ENCODE measurements around the gene IL5. TPM values are rescaled to one million over a fixed set of nuclear protein-coding genes. Genes with fewer than 3 reads are reported as not detected.

IL5 gene
- total and polyA plus RNA-seq, 2 donors (not counting 1 experiment from before 2014, with no cell fraction given) = not detected

GRCh38 chr5:132503244-132503643, 40.1 kb downstream of the IL5 start:
- POLR2A ChIA-PET = interaction anchor here (0.6 kb wide), 1 partner anchor 46 kb away, joined by 3 read pairs; no protein-coding TSS in a partner anchor

More at GRCh38 chr5:132503244-132503643, 40.1 kb downstream of the IL5 start:
- H4K20me1 ChIP-seq (ENCODE audit: control insufficient read depth, insufficient read depth, low read length, poor library complexity, severe bottlenecking) = no peaks in the 10 kb centered on the region
- H3K9me3 Mint-ChIP-seq (ENCODE audit: insufficient read depth) = no peaks in the 10 kb centered on the region
- peaks cover 4% of the 10 kb centered on the region for H3K27me3 Mint-ChIP-seq
- H2AFZ ChIP-seq (ENCODE audit: insufficient read depth, low read depth, low read length, poor library complexity, severe bottlenecking) = no peak overlapping the region
- ATAC-seq (ENCODE audit: low read depth) = no peak
- peaks cover 30% of the 10 kb centered on the region for H3K4me1 Mint-ChIP-seq
- H3K79me2 ChIP-seq (ENCODE audit: control insufficient read depth, insufficient read depth, low read length) = peaks cover 7% of the 10 kb centered on the region
- H3K27ac ChIP-seq (ENCODE audit: low read length in 2 of 2) = no peak overlapping the region
- H3K27ac Mint-ChIP-seq = peak overlapping the region; percentile 32
- WGBS (ENCODE audit: insufficient coverage) = 100% methylated on average over 2 of the region's 4 CpGs
- no peaks in the 10 kb centered on the region for H3K9me3 ChIP-seq (ENCODE audit: control extremely low read depth in 1 of 3, control insufficient read depth in 2 of 3, insufficient read depth in 1 of 3, low read length in 2 of 3)
- no peak overlapping the region for H3K9ac ChIP-seq (ENCODE audit: low read length)
- intact Hi-C loops (cut with micrococcal nuclease) = loop anchor here (5.0 to 10.0 kb wide), 3 partner anchors 208 to 379 kb away; partner anchors contain the start of genes GDF9, SLC22A4 and UQCRQ
- no peaks in the 10 kb centered on the region for H3K27me3 ChIP-seq (replicated peaks in 1 of 4; ENCODE audit: control extremely low read depth in 1 of 4, control insufficient read depth in 3 of 4, insufficient read depth in 4 of 4, low read length in 3 of 4)
- H3K36me3 ChIP-seq (replicated peaks in 1 of 2; ENCODE audit: control extremely low read depth in 1 of 2, control insufficient read depth in 1 of 2, extremely low read depth in 1 of 2, insufficient read depth in 2 of 2, low read length in 1 of 2) = no peaks in the 10 kb centered on the region
- TF ChIP-seq EZH2 (IDR thresholded peaks at IDR 0.05; ENCODE audit: borderline replicate concordance, insufficient read depth, low read depth, low read length, poor library complexity, severe bottlenecking) = no peak
- TF ChIP-seq, protein P1, sequence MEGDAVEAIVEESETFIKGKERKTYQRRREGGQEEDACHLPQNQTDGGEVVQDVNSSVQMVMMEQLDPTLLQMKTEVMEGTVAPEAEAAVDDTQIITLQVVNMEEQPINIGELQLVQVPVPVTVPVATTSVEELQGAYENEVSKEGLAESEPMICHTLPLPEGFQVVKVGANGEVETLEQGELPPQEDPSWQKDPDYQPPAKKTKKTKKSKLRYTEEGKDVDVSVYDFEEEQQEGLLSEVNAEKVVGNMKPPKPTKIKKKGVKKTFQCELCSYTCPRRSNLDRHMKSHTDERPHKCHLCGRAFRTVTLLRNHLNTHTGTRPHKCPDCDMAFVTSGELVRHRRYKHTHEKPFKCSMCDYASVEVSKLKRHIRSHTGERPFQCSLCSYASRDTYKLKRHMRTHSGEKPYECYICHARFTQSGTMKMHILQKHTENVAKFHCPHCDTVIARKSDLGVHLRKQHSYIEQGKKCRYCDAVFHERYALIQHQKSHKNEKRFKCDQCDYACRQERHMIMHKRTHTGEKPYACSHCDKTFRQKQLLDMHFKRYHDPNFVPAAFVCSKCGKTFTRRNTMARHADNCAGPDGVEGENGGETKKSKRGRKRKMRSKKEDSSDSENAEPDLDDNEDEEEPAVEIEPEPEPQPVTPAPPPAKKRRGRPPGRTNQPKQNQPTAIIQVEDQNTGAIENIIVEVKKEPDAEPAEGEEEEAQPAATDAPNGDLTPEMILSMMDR (IDR thresholded peaks at IDR 0.05) = no peak
- CTCF ChIA-PET = interaction anchor here (1.3 to 13.8 kb wide), 9 partner anchors 14 to 380 kb away, joined by 4 to 528 read pairs (median 48); partner anchors contain the start of gene IRF1
- no peak overlapping the region for H3K4me3 Mint-ChIP-seq
- no peak overlapping the region for H3K4me2 ChIP-seq (replicated peaks; ENCODE audit: low read depth, low read length, poor library complexity, severe bottlenecking)
- H3K4me3 ChIP-seq (ENCODE audit: control extremely low read depth in 1 of 5, extremely low read depth in 1 of 5, insufficient read depth in 1 of 5, low read depth in 2 of 5, low read length in 4 of 5) = no peak overlapping the region
- peaks cover 15 to 20% of the 10 kb centered on the region in 2 donors for H3K4me1 ChIP-seq (ENCODE audit: control insufficient read depth in 2 of 2, insufficient read depth in 2 of 2, low read length in 2 of 2)
- no peak for DNase-seq

Data from B cell (primary cell).